ENCODE results near the gene GFOD1.

Gene GFOD1

DNA sequence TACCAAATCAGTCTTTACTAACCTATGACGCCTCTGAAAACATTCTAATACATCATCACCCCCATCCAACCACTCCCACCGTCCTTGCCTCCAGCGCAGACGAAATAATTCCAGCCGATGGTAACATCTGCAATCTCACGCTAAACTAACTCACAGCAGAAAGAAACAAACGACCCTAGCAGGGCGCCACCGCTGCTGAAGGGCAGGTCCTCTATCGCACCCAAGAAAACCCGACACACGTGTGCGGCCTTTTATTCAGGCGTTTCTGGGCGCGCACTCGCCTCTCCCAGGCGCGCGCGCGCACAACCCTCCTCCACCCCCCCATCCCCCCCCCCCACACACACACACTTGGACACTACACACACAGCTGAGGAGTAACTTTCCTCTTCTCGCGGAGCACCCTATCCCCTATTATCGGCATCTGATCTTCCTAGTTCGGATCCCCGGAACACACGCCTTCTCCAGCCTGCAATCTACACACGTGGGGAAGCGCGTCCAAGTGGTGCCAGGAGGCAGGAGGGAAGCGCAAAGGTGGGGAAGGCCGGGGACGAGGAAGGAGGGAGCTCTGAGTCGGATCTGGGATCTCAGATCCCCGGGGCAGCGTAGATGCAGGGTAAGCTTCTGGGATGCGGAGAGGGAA lies 1.4 kb downstream of the GFOD1 start:
- DNase-seq (ENCODE audit: low read depth, low spot score), result no peak

DNA sequence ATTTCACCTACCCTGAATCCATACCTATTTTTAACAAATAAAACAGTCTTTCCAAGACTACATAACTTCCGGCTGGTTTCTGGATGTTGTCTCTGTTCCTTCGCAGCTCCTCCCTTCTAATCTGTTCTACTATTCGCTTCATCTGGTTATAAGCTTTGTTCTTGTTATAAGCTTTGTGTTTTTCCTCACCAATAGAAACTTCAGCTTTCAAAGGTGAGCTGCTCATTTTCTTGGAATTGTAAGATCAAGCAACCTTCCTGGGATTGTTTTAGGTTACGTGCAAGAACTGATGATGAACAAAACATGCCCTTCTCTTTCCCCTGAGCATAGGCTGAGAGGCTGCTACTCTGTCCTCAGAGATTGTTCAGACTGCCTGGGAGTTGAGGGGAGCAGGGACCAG lies 2.1 kb downstream of the GFOD1 start:
- no peak for DNase-seq (ENCODE audit: low read depth, low spot score)

DNA sequence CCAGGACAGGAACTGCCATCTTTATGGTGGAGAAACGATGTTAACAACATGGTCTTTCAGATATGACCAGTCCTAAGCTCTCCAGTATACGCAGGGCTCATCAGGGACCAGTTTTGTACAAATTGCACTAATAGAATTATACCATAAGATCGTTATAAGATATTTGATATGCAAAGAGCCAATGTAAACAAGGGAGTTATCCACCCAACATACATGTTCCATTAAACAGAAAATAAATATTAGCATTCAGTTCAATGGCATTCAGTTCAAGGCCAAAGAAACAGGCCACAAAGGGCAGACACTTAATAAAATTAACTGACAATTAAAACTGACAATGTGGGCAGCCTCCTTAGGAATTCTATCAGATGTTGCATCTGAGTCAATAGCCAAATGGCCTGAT lies 2.6 kb downstream of the GFOD1 start:
- DNase-seq (ENCODE audit: low read depth, low spot score), result no peak

DNA sequence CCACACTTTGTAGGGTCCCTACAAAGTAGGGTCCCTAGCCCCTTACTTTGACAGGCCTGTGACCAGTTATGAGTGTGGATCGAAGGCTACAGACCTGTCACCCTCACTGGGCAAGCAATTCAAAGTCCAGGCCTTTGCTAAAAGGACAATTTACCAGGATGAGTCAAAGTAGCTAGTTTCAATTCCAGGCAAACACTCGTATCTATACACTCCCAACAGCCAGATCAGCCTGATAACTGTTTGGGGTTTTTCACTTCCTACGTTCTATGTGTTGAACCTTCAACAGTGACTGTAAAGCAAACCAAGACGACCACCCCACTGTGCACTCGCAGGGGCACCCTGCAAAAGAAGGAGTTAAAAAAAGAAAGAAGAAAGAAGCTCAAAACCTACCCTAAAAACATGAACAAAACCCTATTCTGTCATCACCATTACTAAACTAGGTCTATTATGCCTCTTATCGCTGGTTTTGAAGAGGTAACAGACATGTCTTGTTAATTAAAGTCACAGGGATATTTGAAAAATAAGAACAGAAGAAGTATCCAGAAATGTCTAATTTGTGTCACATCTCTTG lies 3.2 kb downstream of the GFOD1 start:
- no peak for DNase-seq (ENCODE audit: low read depth, low spot score)

DNA sequence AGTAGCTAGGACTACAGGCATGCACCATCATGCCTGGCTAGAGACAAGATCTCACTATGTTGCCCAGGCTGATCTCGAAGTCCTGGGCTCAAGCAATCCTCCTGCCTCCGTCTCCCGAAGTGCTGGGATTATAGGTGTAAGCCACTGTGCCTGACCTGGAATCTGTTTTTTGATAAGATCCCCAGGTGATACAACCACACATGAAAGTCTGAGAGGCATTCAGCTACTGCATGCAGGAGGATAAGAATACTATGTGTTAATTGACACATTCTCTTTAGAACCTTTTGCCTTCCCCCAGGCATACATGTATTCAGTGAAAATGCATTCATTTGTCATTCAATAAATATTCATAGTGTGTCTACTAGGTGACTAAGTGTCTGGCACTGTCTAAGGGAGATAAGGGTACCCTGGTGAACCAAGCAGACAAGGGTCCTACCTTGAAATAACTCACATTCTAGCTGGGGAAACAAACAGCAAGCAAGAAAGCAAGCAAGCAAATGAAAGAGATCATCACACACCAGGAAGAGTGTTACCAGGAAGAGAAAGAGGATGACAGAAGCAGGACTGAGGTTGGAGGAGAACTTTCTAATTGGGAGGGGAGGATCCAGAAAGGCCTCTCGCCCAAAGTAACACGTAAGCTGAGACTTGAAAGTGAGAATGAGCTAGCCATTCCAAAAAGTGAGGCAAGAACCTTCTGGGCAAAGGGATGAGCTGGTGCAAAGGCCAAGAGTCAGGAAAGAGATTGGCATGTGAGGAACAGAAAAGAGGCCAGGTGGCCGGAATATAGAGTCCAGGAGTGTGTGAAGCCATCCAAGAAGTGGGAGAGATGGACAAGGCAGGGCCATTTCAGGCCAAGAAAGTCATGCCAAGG lies 6.5 kb downstream of the GFOD1 start:
- no peak for DNase-seq (ENCODE audit: low read depth, low spot score)

DNA sequence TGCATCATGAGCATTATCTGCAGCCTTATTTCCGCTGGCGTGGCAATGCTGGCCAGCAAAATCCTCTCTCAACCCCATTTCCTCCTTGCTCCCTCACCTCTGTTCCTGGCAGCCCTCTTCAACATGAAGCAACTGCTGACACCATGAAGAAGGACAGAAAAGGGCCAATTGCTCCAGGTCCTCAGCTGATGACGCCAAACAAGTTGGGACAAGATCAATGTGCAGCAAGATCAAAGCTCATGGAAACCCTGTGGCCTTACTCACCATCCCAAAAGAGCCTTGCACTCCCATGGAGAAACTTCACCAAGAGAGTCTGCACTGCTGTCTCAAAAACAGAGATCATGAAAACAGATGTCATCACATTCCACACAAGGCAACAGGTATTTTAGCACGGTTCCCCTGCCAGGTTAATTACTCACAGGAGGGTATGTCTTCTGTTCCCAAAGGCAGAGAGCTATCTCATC lies 7.4 kb downstream of the GFOD1 start:
- no peak for DNase-seq (ENCODE audit: low read depth, low spot score)

DNA sequence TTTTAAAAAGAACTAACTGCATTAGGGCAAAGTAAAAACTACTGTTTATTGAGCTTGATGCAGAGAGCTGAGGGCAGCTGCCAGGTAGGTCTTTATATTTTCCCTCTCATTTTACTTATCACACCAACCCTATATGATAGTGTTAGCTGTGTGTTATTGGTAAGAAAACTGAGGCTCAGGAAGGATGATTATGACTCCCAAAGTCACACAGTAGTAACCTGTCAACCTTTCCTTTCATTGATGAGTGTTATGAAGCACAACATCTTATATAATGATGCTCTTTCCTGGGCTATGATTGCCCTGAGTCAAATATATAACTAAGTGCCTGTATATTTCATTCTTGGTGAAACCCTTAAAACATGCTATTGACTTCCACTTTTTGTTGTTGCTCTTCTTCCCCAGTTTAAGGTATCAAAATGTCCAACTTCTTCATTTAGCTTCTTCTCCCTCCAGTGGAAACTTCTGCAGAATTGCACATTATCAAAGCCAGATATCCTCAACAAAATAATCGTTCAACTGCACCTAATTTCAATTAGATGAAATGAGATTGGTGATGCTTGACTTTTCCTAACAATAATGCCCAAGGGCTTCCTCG lies 8.1 kb downstream of the GFOD1 start:
- no peak for DNase-seq (ENCODE audit: low read depth, low spot score)

DNA sequence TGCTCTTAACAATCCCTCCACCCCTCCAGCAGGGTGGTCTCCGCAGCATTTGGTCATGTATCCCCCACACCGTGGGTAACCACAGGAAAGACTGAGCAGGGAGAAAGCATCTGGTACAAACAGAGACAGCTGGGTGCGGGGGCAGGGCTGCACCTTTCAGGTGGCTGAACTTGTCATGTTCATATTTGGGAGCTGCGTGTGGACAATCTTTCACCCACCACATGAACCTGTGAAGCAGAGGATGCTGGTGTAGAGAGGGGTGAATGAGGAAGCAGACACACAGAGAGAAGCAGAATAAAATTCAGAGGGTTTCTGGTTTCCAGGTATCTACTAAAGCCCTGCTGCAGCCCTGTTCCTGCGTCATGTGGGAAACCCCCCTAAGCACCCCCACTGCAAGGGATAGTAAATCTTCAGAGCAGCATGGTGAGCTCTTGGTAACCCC lies 8.9 kb downstream of the GFOD1 start:
- DNase-seq (ENCODE audit: low read depth, low spot score), result no peak

DNA sequence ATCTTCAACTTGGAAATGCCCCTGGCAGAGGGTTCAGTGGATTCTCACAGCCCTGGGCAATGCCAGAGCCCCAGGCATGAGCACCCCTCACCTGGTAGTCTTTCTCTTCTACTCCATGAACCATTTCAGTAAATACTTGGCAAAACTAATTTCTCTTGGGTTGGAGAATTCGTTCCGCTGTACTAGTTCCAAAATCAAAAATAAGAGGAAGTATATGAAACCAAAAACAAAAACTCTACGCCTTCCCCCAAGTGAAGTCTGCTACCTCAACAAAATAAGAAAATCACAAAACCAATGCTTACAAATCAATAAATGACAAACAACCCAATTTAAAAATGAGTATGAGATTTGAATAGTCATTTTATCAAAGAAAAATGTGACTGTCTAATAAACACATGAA lies 12.6 kb downstream of the GFOD1 start:
- DNase-seq (ENCODE audit: low read depth, low spot score), result no peak

DNA sequence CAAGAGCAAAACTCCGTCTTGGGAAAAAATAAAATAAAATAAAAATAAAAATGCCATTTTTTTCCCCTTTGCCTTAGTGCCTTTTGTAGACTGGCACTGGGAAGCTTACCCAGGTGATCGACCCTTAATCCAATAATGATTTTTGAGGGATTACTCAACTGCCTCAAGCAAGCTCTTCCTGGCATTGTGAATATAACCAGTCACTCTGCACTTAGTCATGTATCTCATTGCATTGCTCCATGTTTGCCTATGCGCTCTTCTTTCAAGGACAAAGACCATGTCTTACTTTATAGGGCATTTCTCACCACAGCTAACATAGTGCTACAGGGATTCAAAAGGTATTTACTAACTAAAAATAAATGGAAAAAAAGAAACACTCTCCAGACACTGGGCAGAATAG lies 13.0 kb downstream of the GFOD1 start:
- DNase-seq (ENCODE audit: low read depth, low spot score), result no peak

DNA sequence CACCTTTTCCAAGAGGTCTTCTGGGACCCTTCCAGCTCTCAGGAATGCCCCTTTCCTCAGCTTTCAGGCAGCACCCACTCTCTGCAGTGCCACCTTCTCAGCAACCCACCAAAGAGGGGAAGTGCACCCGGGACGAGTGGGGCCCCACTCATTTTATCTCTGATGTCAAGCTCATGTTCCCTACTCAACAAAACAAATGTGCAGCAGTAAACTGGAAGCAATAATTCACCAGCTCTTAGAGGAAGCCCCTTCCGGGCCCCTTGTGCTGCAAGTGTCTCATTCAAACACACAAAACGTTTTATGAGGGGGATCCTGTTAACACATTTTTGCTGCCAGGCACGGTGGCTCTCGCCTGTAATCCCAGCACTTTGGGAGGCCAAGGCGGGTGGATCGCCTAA lies 13.6 kb downstream of the GFOD1 start:
- DNase-seq (ENCODE audit: low read depth, low spot score), result no peak

DNA sequence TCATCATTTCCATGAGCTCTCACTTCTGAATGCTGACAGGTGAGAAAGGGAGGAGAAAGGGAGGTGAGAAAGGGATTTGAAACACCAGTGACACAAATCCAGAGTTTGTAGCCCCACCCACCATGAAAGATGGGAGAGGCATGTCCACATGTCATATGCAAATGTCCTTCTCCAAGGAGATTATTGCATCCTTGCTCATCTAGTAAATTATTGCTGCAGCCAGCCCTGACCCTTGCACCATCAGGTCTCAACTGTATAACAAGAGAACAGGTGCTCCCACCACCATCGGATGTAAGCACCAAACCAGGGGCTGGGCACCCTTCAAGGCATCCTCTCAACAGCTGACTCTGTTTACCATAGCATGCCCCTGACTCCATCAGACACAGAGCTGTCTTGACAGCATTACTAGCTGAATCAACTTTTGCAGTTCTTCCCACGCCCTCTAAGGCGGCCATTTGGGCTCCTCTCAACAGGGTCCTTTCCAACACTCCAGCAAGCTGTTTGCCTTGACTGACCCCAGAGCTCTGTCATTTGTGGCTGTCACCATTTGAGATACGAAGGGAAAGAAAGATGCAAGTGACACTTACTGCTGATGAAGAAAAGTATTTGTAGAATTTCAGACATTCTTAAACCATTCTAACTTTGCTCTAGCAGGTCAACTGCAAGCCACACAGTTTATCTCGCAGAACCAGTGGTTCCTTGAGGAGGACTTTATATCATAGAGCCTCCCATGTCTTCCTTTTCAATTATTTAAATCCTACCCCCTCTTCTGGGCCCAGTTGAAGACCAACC lies 14.2 kb downstream of the GFOD1 start:
- DNase-seq (ENCODE audit: low read depth, low spot score), result no peak

DNA sequence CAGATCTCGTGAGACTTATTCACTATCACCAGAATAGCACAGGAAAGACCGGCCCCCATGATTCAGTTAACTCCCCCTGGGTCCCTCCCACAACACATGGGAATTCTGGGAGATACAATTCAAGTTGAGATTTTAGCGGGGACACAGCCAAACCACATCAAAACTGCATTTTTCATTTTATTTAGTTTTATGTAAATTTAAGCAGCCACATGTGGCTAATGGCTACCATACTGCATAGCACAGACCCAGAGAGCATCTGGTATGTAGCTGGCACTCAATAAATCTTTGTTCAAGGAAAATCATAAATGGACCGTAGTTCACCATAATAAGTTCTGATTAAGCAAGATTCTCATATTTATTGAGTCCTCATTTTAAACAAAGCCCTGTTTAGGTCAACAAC lies 15.3 kb downstream of the GFOD1 start:
- no peak for DNase-seq (ENCODE audit: low read depth, low spot score)

DNA sequence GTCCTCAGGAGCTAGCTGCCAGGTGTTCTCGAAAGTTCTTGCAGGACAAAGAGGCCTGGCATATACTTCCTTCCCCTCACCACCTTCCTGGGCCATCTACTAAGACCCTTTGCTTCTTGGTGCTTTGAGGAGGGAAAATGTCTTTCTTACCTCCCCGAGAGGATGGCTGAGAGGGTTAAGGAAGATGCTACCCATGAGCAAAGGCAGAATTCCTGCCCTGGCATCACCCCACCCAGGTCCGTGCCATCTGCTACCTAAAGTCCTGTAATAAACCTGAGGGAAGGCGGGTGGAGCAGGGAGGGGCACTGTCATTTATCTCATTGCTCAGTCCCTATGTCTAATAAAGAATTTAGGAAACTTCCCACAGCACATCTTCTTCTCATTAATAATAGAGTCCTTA lies 16.2 kb downstream of the GFOD1 start:
- no peak for DNase-seq (ENCODE audit: low read depth, low spot score)

DNA sequence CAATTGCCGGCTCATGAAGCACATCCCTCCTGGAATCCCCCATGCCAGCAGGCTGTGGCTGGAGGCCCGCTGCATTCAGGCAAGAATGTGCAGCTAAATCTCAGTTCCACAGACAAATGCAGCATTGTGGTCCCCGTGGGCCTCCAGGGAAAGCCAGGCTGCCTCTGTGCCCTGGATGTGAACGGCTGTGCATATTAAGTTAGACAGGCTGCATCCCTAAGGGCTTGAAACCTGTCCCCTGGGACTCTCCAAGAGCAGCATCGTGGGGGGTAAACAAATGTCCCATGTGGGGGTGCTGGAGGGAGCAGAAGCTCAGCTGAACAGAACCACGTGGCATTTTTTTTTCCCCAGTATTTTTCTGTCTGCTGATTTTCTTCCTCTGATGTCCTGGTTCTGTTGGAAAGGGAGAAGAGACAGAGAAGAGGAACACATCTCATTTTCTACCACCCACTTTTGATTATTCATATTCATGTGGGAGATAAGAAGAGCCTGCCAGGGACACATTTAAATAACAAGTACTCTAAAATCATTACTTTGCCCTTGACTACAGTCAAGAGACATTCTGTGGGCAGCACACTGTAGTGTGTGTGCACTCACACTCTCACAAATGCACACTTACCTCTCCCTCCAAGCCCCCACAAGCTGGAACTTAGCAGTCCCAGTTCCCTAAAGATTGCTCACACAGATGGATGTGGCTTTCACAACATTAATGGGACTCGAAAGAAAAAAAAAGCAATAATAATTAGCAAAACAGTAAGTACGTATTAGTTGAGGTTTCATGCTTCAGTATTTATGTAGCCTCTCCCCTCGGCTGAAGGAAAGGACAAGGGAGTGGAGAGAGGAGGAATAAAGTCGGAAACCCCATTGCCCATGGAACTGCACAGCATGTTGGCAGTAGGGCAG lies 16.9 kb downstream of the GFOD1 start:
- DNase-seq (ENCODE audit: low read depth, low spot score), result no peak

DNA sequence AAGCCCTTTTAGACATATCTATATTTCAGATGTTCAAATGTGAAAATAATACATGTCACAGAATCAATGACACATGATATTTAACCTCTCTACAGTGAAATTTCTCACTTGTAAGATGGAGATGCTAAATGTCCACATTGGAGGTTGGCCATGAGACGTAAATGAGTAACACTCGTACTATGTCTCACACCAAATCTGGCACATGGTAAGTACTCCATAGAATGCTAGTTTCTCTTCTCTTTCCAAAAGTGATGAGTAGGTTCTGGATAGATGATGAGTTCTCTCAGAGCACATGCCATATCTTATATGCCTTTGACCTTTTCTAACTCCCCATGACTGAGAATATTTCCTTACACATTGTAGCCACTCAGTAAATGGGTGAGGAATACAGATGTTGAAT lies 17.7 kb downstream of the GFOD1 start:
- DNase-seq (ENCODE audit: low read depth, low spot score), result no peak

DNA sequence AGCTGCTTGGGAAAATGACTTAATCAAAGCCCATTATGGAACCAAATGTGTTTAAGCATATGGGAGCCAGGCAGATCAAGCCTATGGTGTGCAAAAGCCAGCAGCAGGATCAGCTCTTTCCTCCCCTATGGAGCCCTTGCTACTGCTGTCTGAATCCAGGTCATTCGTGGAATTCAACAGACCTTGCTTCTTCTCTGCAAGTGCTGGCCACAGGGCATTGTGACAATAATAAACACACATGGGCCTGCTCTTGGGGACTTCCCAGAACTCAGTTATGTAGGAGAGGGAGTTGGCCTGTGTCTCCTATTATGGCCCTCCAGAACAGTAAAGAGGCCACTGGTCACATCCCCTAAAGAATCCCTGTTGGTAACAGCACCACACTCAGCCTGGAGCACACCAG lies 18.6 kb downstream of the GFOD1 start:
- DNase-seq (ENCODE audit: low read depth, low spot score), result no peak

DNA sequence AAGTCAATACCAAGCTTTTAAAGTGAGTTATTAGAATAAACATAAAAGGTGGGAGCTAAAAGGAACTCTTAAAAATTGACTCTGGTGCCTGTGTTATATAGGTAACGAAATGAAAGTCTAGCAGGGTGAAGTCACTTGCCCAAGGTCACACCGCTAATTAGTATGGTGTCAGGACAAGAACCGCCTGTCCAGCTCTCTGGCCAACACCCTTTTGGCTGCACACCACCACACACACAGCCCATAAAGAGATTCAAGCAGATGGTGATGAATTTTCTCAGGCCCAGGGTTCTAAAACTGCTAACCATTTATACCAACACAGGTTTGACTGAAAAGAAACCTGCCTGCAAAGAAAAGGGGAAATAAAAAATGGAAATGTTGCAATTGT lies 20.2 kb downstream of the GFOD1 start:
- no peak for DNase-seq (ENCODE audit: low read depth, low spot score)

DNA sequence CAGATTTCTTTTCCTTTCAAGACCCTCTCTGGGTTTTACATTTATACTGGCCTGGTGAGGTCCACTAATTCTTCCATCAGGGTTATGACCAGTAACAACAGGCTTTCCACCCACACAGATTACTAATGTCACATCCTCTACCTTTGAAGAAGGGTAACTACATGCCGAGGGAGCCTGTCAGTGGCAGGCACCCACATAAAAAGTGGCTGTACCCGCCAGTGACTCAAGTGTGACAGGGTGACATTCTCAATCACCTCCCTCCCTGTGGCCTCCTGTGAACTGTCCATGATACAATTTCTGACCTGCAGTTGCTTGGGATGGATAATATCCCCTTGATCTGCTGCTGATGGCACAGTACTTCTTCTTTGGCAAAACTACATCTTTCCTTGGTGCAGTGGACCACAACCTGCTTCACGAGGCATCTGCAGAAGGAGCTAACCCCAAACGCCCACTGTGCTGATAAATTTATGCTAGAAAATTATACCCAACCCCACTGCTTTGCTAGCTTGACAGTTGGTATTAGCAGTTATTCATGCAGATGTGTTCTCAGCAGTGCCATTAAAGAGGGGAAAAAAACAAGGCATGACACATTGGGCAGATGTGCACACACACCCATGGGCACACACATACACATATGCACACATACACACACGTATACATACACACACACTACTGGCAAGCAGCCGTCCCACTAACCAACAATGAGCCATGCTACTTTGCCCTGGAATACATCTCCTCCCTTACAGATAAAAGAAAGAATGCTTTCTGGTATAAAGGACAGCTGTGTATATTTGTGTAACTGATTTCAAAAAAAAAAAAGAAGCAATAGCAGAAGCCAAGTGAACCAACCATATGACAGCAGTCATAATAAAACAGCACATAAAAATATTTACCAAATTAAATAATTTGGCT lies 20.8 kb downstream of the GFOD1 start:
- DNase-seq (ENCODE audit: low read depth, low spot score), result no peak

DNA sequence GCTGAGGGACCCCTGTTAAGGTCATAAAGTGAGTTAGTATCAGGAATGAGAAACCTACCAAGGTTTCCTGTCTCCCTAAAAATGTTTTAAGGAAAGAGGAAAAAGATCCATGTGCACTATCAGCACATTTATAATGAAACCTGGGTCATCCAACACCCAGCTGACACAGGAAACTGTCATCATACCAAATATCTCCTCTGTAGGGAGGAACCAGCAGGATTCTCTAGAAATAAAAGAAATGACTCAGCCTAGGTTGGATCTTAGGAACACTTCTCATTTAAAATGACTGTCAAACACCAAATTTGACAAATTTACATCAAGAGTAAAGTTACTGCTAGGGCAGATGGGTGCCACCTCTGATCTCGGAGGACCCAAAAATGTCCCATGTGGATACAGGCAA lies 21.7 kb downstream of the GFOD1 start:
- no peak for DNase-seq (ENCODE audit: low read depth, low spot score)

Measured in brain pericyte (primary cell).